Gastroesophageal sphincter (tissue), 4 donors: ENCODE results near the gene MYOF. TPM values are rescaled to one million over a fixed set of nuclear protein-coding genes. Genes with fewer than 3 reads are reported as not detected.

Experiments
- ATAC-seq: fragments of 150-250 bp; one replicate; pipeline ENCODE4 v1.9.1; 2016; ENCODE audit warnings: mild to moderate bottlenecking, moderate library complexity
- H3K27ac ChIP-seq, 4 donors: fragments of 200-600 bp; sonication (generic) in 3 of 4; 1 replicate in 3 of 4; 2 replicates in 1 of 4; pipeline ENCODE4 v1.5.1; 2016 to 2019
- H3K27me3 ChIP-seq: fragments of 200-600 bp; sonication (generic); one replicate; pipeline ENCODE4 v1.5.1; 2019
- H3K36me3 ChIP-seq, 2 donors: fragments of 200-600 bp; sonication (generic); one replicate each; pipeline ENCODE4 v1.5.1; 2019; ENCODE audit warnings: control low read depth in 1 of 2
- H3K4me1 ChIP-seq, 3 donors: fragments of 200-600 bp; sonication (generic); 1 replicate in 2 of 3; 2 replicates in 1 of 3; pipeline ENCODE4 v1.5.1; 2016 to 2019; ENCODE audit warnings: control low read depth in 2 of 3
- H3K4me3 ChIP-seq, 2 donors: fragments of 200-600 bp; sonication (generic); one replicate each; pipeline ENCODE4 v1.5.1; 2019; ENCODE audit warnings: mild to moderate bottlenecking in 1 of 2, moderate library complexity in 1 of 2
- H3K9me3 ChIP-seq, 3 donors: fragments of 200-600 bp; sonication (generic); one replicate each; pipeline ENCODE4 v1.5.1; 2017 to 2019; ENCODE audit warnings: control low read depth in 2 of 3
- EP300 ChIP-seq: sonication (generic); formaldehyde crosslinking; IDR thresholded peaks from one replicate; pipeline ENCODE4 v1.6.1; 2017; ENCODE audit warnings: antibody characterized with exemption, mild to moderate bottlenecking
- POLR2A ChIP-seq, 2 donors: fragments of 450-650 bp; IDR thresholded peaks; one replicate each; pipeline ENCODE4 v1.6.1; 2017; ENCODE audit warnings: antibody characterized with exemption in 2 of 2, mild to moderate bottlenecking in 2 of 2, moderate library complexity in 1 of 2
- POLR2AphosphoS5 ChIP-seq: sonication (generic); formaldehyde crosslinking; IDR thresholded peaks from one replicate; pipeline ENCODE4 v1.6.1; 2017; ENCODE audit warnings: antibody characterized with exemption
- WGBS, 2 donors: methylation state at CpG; one replicate each; pipeline ENCODE4 v1.1.5; 2018; ENCODE audit warnings: low coverage in 1 of 2; 5-methylcytosine and 5-hydroxymethylcytosine counted together
- total RNA-seq, 4 donors: library from RNA; depleted of rRNA; stranded (reverse); fragments of >200 nt; gene quantifications; one replicate each; pipeline ENCODE4 v1.1.0, GENCODE V29; 2016
- TF ChIP-seq, protein P1 (sequence below), 4 experiments: fragments of 200-600 bp in 2 of 4; fragments of 450-650 bp in 2 of 4; sonication (generic) in 1 of 4; IDR thresholded peaks; one replicate each; pipeline ENCODE4 v1.5.1; 2017 to 2019; ENCODE audit warnings: antibody characterized with exemption in 4 of 4, mild to moderate bottlenecking in 2 of 4, moderate library complexity in 2 of 4

Gene MYOF
- total RNA-seq, 4 donors from 2014 or later = 98.0 to 157 (median 126) TPM

DNA sequence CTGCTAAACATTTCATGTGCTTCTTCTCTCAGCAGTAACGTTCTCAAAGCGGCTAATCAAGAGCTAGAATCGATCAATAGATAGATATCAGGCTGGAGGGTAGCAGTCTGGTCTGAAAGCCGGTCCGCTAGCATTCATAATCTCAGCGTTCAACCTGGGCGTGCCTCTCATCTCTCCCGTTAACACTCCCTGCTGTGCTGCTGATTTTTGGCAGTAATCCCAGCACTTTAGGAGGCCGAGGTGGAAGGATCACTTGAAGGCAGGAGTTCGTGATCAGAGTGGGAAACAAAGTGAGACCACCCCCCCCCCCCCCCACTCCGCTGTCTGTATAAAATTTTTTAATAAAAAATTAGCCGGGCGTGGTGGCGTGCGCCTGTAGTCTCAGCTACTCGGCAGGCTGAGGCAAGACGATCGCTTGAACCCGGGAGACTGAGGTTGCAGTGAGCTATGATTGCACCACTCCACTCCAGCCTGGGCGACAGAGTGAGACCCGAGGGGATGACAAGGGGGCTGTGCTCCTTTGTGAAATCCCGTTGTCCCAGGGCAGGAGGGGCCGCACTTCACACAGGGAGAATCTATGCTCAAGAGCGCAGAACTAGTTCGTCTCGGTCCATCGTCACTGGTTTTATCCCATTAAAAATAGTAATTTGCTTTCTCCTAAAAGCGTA is 13.7 kb upstream of the MYOF start:
- H3K9me3 ChIP-seq = no peaks in the 10 kb centered on the region
- WGBS, 2 donors = 0 to 3% methylated on average over 13 to 14 of the region's 28 CpGs
- TF ChIP-seq, protein P1, sequence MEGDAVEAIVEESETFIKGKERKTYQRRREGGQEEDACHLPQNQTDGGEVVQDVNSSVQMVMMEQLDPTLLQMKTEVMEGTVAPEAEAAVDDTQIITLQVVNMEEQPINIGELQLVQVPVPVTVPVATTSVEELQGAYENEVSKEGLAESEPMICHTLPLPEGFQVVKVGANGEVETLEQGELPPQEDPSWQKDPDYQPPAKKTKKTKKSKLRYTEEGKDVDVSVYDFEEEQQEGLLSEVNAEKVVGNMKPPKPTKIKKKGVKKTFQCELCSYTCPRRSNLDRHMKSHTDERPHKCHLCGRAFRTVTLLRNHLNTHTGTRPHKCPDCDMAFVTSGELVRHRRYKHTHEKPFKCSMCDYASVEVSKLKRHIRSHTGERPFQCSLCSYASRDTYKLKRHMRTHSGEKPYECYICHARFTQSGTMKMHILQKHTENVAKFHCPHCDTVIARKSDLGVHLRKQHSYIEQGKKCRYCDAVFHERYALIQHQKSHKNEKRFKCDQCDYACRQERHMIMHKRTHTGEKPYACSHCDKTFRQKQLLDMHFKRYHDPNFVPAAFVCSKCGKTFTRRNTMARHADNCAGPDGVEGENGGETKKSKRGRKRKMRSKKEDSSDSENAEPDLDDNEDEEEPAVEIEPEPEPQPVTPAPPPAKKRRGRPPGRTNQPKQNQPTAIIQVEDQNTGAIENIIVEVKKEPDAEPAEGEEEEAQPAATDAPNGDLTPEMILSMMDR (IDR thresholded peaks at IDR 0.05) = no peak
- TF ChIP-seq EP300 (no peak), POLR2A (IDR thresholded peaks at IDR 0.05) (no peak), POLR2AphosphoS5 (no peak)
- no peaks in the 10 kb centered on the region for H3K27me3 ChIP-seq
- H3K36me3 ChIP-seq = no peaks in the 10 kb centered on the region
- H3K27ac ChIP-seq = peak overlapping the region in 3 of 4 donors; percentile 64 to 76 (median 72)
- peak; percentile 64 for ATAC-seq
- peaks cover 0 to 12% (median 4%) of the 10 kb centered on the region in 3 donors for H3K4me1 ChIP-seq
- peak overlapping the region; percentile 45 to 65 for H3K4me3 ChIP-seq

DNA sequence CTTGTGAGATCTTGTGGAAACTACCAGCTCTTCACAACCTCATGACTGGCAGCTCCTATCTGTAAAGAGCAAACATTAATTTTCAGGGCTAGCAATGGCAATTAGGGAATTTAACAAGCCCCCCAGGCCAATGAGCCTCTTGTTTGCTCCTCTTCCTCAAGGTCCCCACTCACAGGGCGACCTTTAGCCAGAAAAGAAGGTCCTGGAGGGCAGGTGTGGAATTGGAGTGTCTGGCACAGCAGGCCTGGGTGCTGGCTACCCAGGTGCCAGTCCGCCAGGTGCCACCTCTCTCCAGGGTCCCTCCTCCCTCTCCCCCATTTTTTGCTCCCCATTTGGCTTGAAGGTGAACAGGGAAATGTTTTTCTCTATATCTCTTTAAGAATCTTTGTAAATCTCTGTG is 12.4 kb upstream of the MYOF start:
- H3K27me3 ChIP-seq = no peaks in the 10 kb centered on the region
- no peaks in the 10 kb centered on the region for H3K36me3 ChIP-seq
- TF ChIP-seq, protein P1 (IDR thresholded peaks at IDR 0.05) = no peak
- TF ChIP-seq EP300 (no peak), POLR2AphosphoS5 (no peak), POLR2A (IDR thresholded peaks at IDR 0.05) (no peak)
- no peaks in the 10 kb centered on the region for H3K9me3 ChIP-seq
- WGBS, 2 donors = 89 to 100% methylated on average over 1 of the region's 2 CpGs
- peaks cover 0 to 12% (median 4%) of the 10 kb centered on the region in 3 donors for H3K4me1 ChIP-seq
- H3K27ac ChIP-seq = no peak overlapping the region
- H3K4me3 ChIP-seq = no peak overlapping the region
- no peak for ATAC-seq

DNA sequence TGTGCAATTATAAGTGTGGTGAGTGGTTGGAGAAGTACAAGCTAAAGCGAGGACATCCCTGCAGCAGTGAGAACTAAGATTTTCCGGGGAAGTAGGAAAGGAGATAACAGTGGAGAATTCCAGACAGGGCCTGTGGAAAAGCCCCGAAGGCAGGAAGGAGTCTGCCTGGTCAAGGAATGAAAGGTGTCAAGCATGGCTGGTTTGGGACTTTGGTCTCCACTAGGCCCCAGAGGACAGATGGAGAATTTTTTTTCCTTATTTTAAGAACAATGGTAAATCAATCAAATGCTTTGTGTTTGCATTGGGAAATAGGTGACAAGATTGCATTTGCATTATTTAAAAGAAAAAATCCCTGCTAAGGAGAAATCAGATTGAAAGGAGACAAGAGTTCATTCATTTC is 11.0 kb upstream of the MYOF start:
- no peaks in the 10 kb centered on the region for H3K36me3 ChIP-seq
- H3K27ac ChIP-seq = no peak overlapping the region
- ATAC-seq = no peak
- no peaks in the 10 kb centered on the region for H3K27me3 ChIP-seq
- 70 to 83% methylated on average over 2 to 3 of the region's 3 CpGs for WGBS, 2 donors
- H3K9me3 ChIP-seq = no peaks in the 10 kb centered on the region
- TF ChIP-seq, protein P1 (IDR thresholded peaks at IDR 0.05) = no peak
- no peak for TF ChIP-seq POLR2A (IDR thresholded peaks at IDR 0.05)
- no peak for TF ChIP-seq EP300
- TF ChIP-seq POLR2AphosphoS5 = no peak
- peaks cover 0 to 12% (median 4%) of the 10 kb centered on the region in 3 donors for H3K4me1 ChIP-seq
- H3K4me3 ChIP-seq = no peak overlapping the region

DNA sequence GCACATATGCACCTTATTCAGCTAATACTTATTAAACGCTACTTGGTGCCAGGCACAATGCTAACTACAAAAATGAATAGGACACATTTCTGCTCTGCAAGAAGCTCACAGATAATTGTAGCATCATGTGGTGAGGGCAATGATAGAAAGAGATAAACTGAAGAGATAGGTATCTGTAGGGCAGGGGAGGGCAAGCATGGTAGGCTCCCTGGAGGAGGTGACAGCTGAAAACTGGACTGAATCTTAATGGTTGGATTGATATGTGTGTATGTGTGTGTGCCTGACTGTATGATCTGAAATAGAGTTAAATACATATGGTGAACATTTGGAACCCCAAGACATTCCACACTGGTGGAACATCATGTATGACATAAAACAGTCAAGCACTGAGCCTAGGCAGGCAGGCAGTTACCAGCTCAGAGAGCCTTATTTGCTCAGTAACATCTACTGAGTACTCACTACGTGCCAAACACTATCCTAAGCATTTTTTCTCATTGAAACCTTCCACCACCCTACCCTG is 9.5 kb upstream of the MYOF start:
- no peak for TF ChIP-seq EP300
- TF ChIP-seq, protein P1 (IDR thresholded peaks at IDR 0.05) = no peak
- no peak for TF ChIP-seq POLR2A (IDR thresholded peaks at IDR 0.05)
- no peak for TF ChIP-seq POLR2AphosphoS5
- H3K27ac ChIP-seq = no peak overlapping the region
- WGBS, 2 donors = 84 to 93% methylated on average over 2 of the region's 2 CpGs
- no peak for ATAC-seq
- H3K4me1 ChIP-seq = peaks cover 0 to 8% (median 4%) of the 10 kb centered on the region in 3 donors
- no peak overlapping the region for H3K4me3 ChIP-seq
- H3K9me3 ChIP-seq = no peaks in the 10 kb centered on the region
- no peaks in the 10 kb centered on the region for H3K27me3 ChIP-seq
- H3K36me3 ChIP-seq = no peaks in the 10 kb centered on the region
